ENCODE measurements around the gene PHF3. TPM values are rescaled to one million over a fixed set of nuclear protein-coding genes. Genes with fewer than 3 reads are reported as not detected.

Gene PHF3
- total RNA-seq, 1 experiment from 2014 or later, result 21.8 TPM

DNA sequence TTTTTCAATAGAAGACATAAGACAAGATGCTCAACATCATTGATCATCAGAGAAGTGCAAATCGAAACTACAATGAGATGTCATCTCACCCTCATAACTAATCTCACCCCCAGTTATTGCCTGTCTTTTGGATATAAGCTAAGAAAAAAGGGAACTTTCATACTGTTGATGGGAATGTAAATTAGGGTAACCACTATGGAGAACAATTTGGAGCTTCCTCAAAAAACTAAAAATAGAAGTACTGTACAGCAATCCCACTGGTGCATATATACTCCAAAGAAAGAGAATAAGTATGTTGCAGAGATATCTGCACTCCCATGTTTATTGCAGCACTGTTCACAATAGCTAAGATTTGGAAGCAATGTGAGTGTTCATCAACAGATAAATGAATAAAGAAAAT, 26.4 kb upstream of the PHF3 start:
- H3K79me2 ChIP-seq (ENCODE audit: low read length), result no peaks in the 10 kb centered on the region
- H3K4me3 ChIP-seq (ENCODE audit: low read length), result no peak overlapping the region
- H3K36me3 ChIP-seq (ENCODE audit: low read depth, low read length), result no peaks in the 10 kb centered on the region
- H3K9ac ChIP-seq (ENCODE audit: low read length), result no peak overlapping the region
- intact Hi-C loops (cut with micrococcal nuclease), result no loop called here
- no peaks in the 10 kb centered on the region for H3K4me1 ChIP-seq (ENCODE audit: insufficient read depth, low read length)
- DNase-seq (no peak), ATAC-seq (no peak)
- no peaks in the 10 kb centered on the region for H3K9me3 ChIP-seq (ENCODE audit: low read length)
- H3K9me2 ChIP-seq (replicated peaks; ENCODE audit: low read length), result no peaks in the 10 kb centered on the region
- TF ChIP-seq EZH2phosphoT487 (IDR thresholded peaks at IDR 0.05; ENCODE audit: borderline replicate concordance, low read length), result no peak
- no peak for TF ChIP-seq EZH2 (IDR thresholded peaks at IDR 0.05; ENCODE audit: low read length, unreplicated experiment)
- no peak for TF ChIP-seq CTCF (conservative IDR thresholded peaks at IDR 0.05; ENCODE audit: low read depth, low read length)
- no peaks in the 10 kb centered on the region for H4K20me1 ChIP-seq (ENCODE audit: low read length)
- H2AFZ ChIP-seq (ENCODE audit: low read length), result no peak overlapping the region
- no peak overlapping the region for H3K4me2 ChIP-seq (ENCODE audit: low read length)
- POLR2A ChIA-PET (ENCODE audit: unreplicated experiment), result no interaction called here
- CTCF ChIA-PET, result no interaction called here
- H3K27me3 ChIP-seq (ENCODE audit: low read length), result no peaks in the 10 kb centered on the region
- H3F3A ChIP-seq (ENCODE audit: low read length, unreplicated experiment), result no peaks in the 10 kb centered on the region
- H3K27ac ChIP-seq (ENCODE audit: low read length), result no peak overlapping the region
- no TSS peak for BruUV-seq (replicated peaks)

- no peaks in the 10 kb centered on the region for H3K79me2 ChIP-seq (ENCODE audit: low read length)
- H3K36me3 ChIP-seq (ENCODE audit: low read depth, low read length), result no peaks in the 10 kb centered on the region
- H3K9me2 ChIP-seq (replicated peaks; ENCODE audit: low read length), result no peaks in the 10 kb centered on the region
- ATAC-seq, result no peak
- no peaks in the 10 kb centered on the region for H3K9me3 ChIP-seq (ENCODE audit: low read length)
- H3K9ac ChIP-seq (ENCODE audit: low read length), result no peak overlapping the region
- H3K27ac ChIP-seq (ENCODE audit: low read length), result no peak overlapping the region
- H3F3A ChIP-seq (ENCODE audit: low read length, unreplicated experiment), result no peaks in the 10 kb centered on the region
- no peaks in the 10 kb centered on the region for H3K4me1 ChIP-seq (ENCODE audit: insufficient read depth, low read length)
- TF ChIP-seq EZH2phosphoT487 (IDR thresholded peaks at IDR 0.05; ENCODE audit: borderline replicate concordance, low read length), result no peak
- no peak for TF ChIP-seq EZH2 (IDR thresholded peaks at IDR 0.05; ENCODE audit: low read length, unreplicated experiment)
- no peak for TF ChIP-seq CTCF (conservative IDR thresholded peaks at IDR 0.05; ENCODE audit: low read depth, low read length)
- no peaks in the 10 kb centered on the region for H4K20me1 ChIP-seq (ENCODE audit: low read length)
- H3K4me3 ChIP-seq (ENCODE audit: low read length), result no peak overlapping the region
- H2AFZ ChIP-seq (ENCODE audit: low read length), result no peak overlapping the region
- H3K4me2 ChIP-seq (ENCODE audit: low read length), result no peak overlapping the region
- POLR2A ChIA-PET (ENCODE audit: unreplicated experiment), result no interaction called here
- no peaks in the 10 kb centered on the region for H3K27me3 ChIP-seq (ENCODE audit: low read length)
- intact Hi-C loops (cut with micrococcal nuclease), result no loop called here
- no peak for DNase-seq
- no TSS peak for BruUV-seq (replicated peaks)
- CTCF ChIA-PET, result no interaction called here
Measured at GRCh38 chr6:63610944-63611343, 24.7 kb upstream of the PHF3 start.

GRCh38 chr6:63611560-63611959, 24.0 kb upstream of the PHF3 start:
- intact Hi-C loops (cut with micrococcal nuclease), result no loop called here
- H4K20me1 ChIP-seq (ENCODE audit: low read length), result no peaks in the 10 kb centered on the region
- no peaks in the 10 kb centered on the region for H3K79me2 ChIP-seq (ENCODE audit: low read length)
- H3K27me3 ChIP-seq (ENCODE audit: low read length), result no peaks in the 10 kb centered on the region
- DNase-seq (no peak), ATAC-seq (no peak)
- TF ChIP-seq EZH2phosphoT487 (IDR thresholded peaks at IDR 0.05; ENCODE audit: borderline replicate concordance, low read length), result no peak
- no peak for TF ChIP-seq CTCF (conservative IDR thresholded peaks at IDR 0.05; ENCODE audit: low read depth, low read length)
- no peak for TF ChIP-seq EZH2 (IDR thresholded peaks at IDR 0.05; ENCODE audit: low read length, unreplicated experiment)
- no TSS peak for BruUV-seq (replicated peaks)
- no peaks in the 10 kb centered on the region for H3K36me3 ChIP-seq (ENCODE audit: low read depth, low read length)
- no peak overlapping the region for H3K9ac ChIP-seq (ENCODE audit: low read length)
- no peak overlapping the region for H3K4me3 ChIP-seq (ENCODE audit: low read length)
- no peaks in the 10 kb centered on the region for H3K9me2 ChIP-seq (replicated peaks; ENCODE audit: low read length)
- H3K27ac ChIP-seq (ENCODE audit: low read length), result no peak overlapping the region
- ChIA-PET POLR2A (ENCODE audit: unreplicated experiment) (no interaction called here), CTCF (no interaction called here)
- H3K4me2 ChIP-seq (ENCODE audit: low read length), result no peak overlapping the region
- H3F3A ChIP-seq (ENCODE audit: low read length, unreplicated experiment), result no peaks in the 10 kb centered on the region
- H3K4me1 ChIP-seq (ENCODE audit: insufficient read depth, low read length), result no peaks in the 10 kb centered on the region
- H2AFZ ChIP-seq (ENCODE audit: low read length), result no peak overlapping the region
- H3K9me3 ChIP-seq (ENCODE audit: low read length), result no peaks in the 10 kb centered on the region

Measured in PC-3 (cell line).